HepG2 (cell line): ENCODE results near the gene SERTAD2. TPM values are rescaled to one million over a fixed set of nuclear protein-coding genes. Genes with fewer than 3 reads are reported as not detected.

ENCODE experiments used
- ATAC-seq: fragments of 200-7000 bp; cut with Tn5 transposase; 3 replicates; pipeline ENCODE4 v1.9.1; 2020; ENCODE audit warnings: mild to moderate bottlenecking, moderate library complexity
- BruUV-seq: library from RNA; stranded (reverse); fragments of 400-500 nt; replicated peaks from 2 replicates; lab custom pipeline; 2021; lab: Mats Ljungman, UMichigan
- CTCF ChIA-PET: fragments of 300-600 bp; formaldehyde crosslinking; extraction: SDS; loops from one replicate; lab custom pipeline; 2021; ENCODE audit warnings: low total read pairs, inconsistent platforms, low intra/inter-chr PET ratio; lab: Yijun Ruan, JAX
- POLR2A ChIA-PET: fragments of 350-600 bp; sonication (Branson Sonifier 250); formaldehyde crosslinking; loops from one replicate; lab custom pipeline; 2020; ENCODE audit warnings: antibody characterized with exemption, inconsistent platforms; lab: Yijun Ruan, JAX
- DNase-seq: peaks from one replicate; pipeline ENCODE4 v3.0.0-alpha.2; 2015; ENCODE audit warnings: low spot score
- FAIRE-seq: peaks from 3 replicates; lab custom pipeline; 2011; peaks lifted over from hg19 to GRCh38; lab: Jason Lieb, UNC
- H2AFZ ChIP-seq: one replicate; pipeline ENCODE4 v1.6.1; 2011; ENCODE audit warnings: low read length, inconsistent platforms
- H3K27ac ChIP-seq: fragments of 300-600 bp; 3 replicates; pipeline ENCODE4 v1.8.0; 2011; ENCODE audit warnings: mixed run types, mild to moderate bottlenecking, mixed read lengths, low read length, inconsistent platforms; ENCODE audit not compliant: insufficient read depth; ENCODE audit errors: extremely low read length
- H3K27me3 ChIP-seq, 2 experiments: fragments of 200-600 bp in 1 of 2; 2 replicates in 1 of 2; 3 replicates in 1 of 2; pipeline versions ENCODE4 v1.6.0 to v1.8.0; 2011; ENCODE audit warnings: low read length in 2 of 2, mild to moderate bottlenecking in 2 of 2, moderate library complexity in 2 of 2, inconsistent platforms in 1 of 2; ENCODE audit not compliant: insufficient read depth in 2 of 2, control insufficient read depth in 1 of 2
- H3K36me3 ChIP-seq, 2 experiments: fragments of 200-600 bp in 1 of 2; replicated peaks in 1 of 2; 2 replicates in 1 of 2; 3 replicates in 1 of 2; pipeline versions ENCODE4 v1.5.1 to v1.8.0; 2011; ENCODE audit warnings: low read length in 2 of 2, inconsistent platforms in 1 of 2; ENCODE audit not compliant: insufficient read depth in 2 of 2, control insufficient read depth in 1 of 2
- H3K4me1 ChIP-seq: 2 replicates; pipeline ENCODE4 v1.5.1; 2012; ENCODE audit warnings: low read length, inconsistent platforms; ENCODE audit not compliant: insufficient read depth
- H3K4me2 ChIP-seq: 2 replicates; pipeline ENCODE4 v1.6.0; 2011; ENCODE audit warnings: low read depth, low read length, inconsistent platforms
- H3K4me3 ChIP-seq, 3 experiments: fragments of 200-600 bp in 1 of 3; sonication (generic), shearing (Covaris generic) in 1 of 3; replicated peaks in 1 of 3; 2 replicates each; pipeline ENCODE4 v1.5.1; 2011 to 2016; ENCODE audit warnings: low read length in 3 of 3, inconsistent platforms in 2 of 3, low read depth in 2 of 3, mild to moderate bottlenecking in 2 of 3, control low read depth in 1 of 3, mixed read lengths in 1 of 3; ENCODE audit not compliant: insufficient read depth in 1 of 3
- H3K79me2 ChIP-seq: one replicate; pipeline ENCODE4 v1.6.1; 2011; ENCODE audit warnings: low read length, inconsistent platforms; ENCODE audit not compliant: insufficient read depth
- H3K9ac ChIP-seq: 2 replicates; pipeline ENCODE4 v1.6.0; 2011; ENCODE audit warnings: mild to moderate bottlenecking, low read depth, low read length, inconsistent platforms; ENCODE audit not compliant: insufficient read depth
- H3K9me3 ChIP-seq: 2 replicates; pipeline ENCODE4 v1.5.1; 2012; ENCODE audit warnings: mild to moderate bottlenecking, low read length
- H4K20me1 ChIP-seq: 2 replicates; pipeline ENCODE4 v1.6.0; 2011; ENCODE audit warnings: inconsistent platforms, mild to moderate bottlenecking, low read length, moderate library complexity; ENCODE audit not compliant: insufficient read depth
- AFF4 ChIP-seq: sonication (generic); formaldehyde crosslinking; IDR thresholded peaks from 2 replicates; pipeline ENCODE4 v1.4.0; 2020; ENCODE audit warnings: missing genetic modification reagents
- REST ChIP-seq, 2 experiments: IDR thresholded peaks; 2 replicates each; pipeline ENCODE4 v1.6.1; 2011 to 2012; ENCODE audit warnings: low read length in 2 of 2, borderline replicate concordance in 1 of 2, low read depth in 1 of 2, mild to moderate bottlenecking in 1 of 2, moderate library complexity in 1 of 2
- ZNF629 ChIP-seq: sonication (generic); formaldehyde crosslinking; conservative IDR thresholded peaks from 2 replicates; pipeline ENCODE4 v1.5.0; 2020; ENCODE audit warnings: missing genetic modification reagents
- WGBS: methylation state at CpG from one replicate; pipeline ENCODE4 v1.1.6; 2017; ENCODE audit warnings: low lambda C conversion rate; 5-methylcytosine and 5-hydroxymethylcytosine counted together
- in situ Hi-C: cut with HindIII; loops from 2 replicates; pipeline ENCODE4 v1.10.0; 2017; ENCODE audit warnings: low pct_unique_long_range_greater_than_20kb; ENCODE audit not compliant: extremely low pct_ligation_motif_present
- intact Hi-C: fragments of 100-400 bp; cut with micrococcal nuclease; formaldehyde crosslinking; loops from one replicate; pipeline ENCODE4 v1.10.0; 2022; ENCODE audit not compliant: unreplicated experiment
- polyA plus RNA-seq, 8 experiments: library from polyadenylated mRNA; depleted of rRNA in 3 of 8; stranded (reverse) in 7 of 8; unstranded in 1 of 8; fragments of >200 nt; fragmentation: Illumina TruSeq in 4 of 8; extraction: Trizol in 4 of 8; gene quantifications; 2 replicates each; pipeline versions ENCODE4 v1.2.1 to v1.2.3, GENCODE V29; 2011 to 2016; ENCODE audit warnings: low read depth in 4 of 8, missing spikeins in 1 of 8, mixed read lengths in 1 of 8; ENCODE audit not compliant: insufficient read depth in 1 of 8
- total RNA-seq, 5 experiments: library from RNA; depleted of rRNA; stranded (reverse); fragments of >200 nt; fragmentation: Illumina TruSeq; extraction: Trizol; gene quantifications; 2 replicates each; pipeline ENCODE4 v1.2.3, GENCODE V29; 2016; ENCODE audit warnings: low read depth in 1 of 5

Gene SERTAD2
- total and polyA plus RNA-seq, 2 of the 13 experiments (the other 11 are each of a cell fraction or from before 2014, with no cell fraction given): 6.7 to 22.6 TPM

- FAIRE-seq (no peak), DNase-seq (no peak), ATAC-seq (no peak)
- BruUV-seq: no TSS peak
- no peak overlapping the region for H3K4me2 ChIP-seq
- H3K79me2 ChIP-seq: no peaks in the 10 kb centered on the region
- H2AFZ ChIP-seq: no peak overlapping the region
- no peak for TF ChIP-seq REST (IDR thresholded peaks at IDR 0.05; ENCODE audit: borderline replicate concordance in 1 of 2, low read depth in 1 of 2, low read length in 2 of 2)
- TF ChIP-seq AFF4 (CRISPR knock-in tag): no peak
- TF ChIP-seq ZNF629 (CRISPR knock-in tag): peak; percentile 62
- H3K9me3 ChIP-seq: no peaks in the 10 kb centered on the region
- H3K27me3 ChIP-seq: no peaks in the 10 kb centered on the region; a peak in 2 of 5 replicates
- no peak overlapping the region for H3K27ac ChIP-seq
- POLR2A ChIA-PET: no interaction called here
- no peaks in the 10 kb centered on the region for H4K20me1 ChIP-seq
- no peaks in the 10 kb centered on the region for H3K36me3 ChIP-seq
- peaks cover 15% of the 10 kb centered on the region for H3K4me1 ChIP-seq
- CTCF ChIA-PET: no interaction called here
- H3K9ac ChIP-seq: no peak overlapping the region
- WGBS: 34% methylated on average over 5 of the region's 5 CpGs
- H3K4me3 ChIP-seq: no peak overlapping the region
- in situ Hi-C loops: loop anchor here (25.0 kb wide), 1 partner anchor 950 kb away; no protein-coding TSS in a partner anchor
- intact Hi-C loops: no loop called here
Measured at GRCh38 chr2:64612575-64613195, 41.0 kb downstream of the SERTAD2 start.
